ENCODE data around the gene KIFBP. TPM values are rescaled to one million over a fixed set of nuclear protein-coding genes. Genes with fewer than 3 reads are reported as not detected.

Gene KIFBP
- total and polyA plus RNA-seq, 9 of the 15 experiments (the other 6 are each of a cell fraction or from before 2014, with no cell fraction given): 5.6 to 23.2 (median 14.8) TPM

DNA sequence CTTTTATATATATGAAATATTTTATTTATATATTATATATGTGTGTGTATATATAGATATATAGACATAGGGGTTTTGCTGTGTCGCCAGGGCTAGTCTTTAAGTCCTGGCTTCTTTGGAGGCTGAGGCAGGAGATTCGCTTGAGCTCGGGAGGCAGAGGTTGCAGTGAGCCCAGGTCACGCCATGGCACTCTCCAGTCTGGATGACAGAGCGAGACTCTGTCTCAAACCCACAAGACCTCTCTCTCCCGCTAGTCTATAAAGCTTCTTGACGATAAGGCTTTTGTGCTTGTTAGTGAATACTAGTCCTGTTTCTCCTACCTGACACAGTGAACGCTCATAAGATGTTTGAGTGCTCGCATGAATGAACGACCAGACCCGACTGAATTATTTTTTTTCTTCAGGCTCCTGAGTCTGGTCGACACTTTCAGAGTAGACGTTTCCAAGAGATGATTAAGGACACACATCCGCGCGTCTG is 33.2 kb upstream of the KIFBP start (continued):
- TF ChIP-seq ZNF175 (CRISPR knock-in tag; IDR thresholded peaks at IDR 0.05; ENCODE audit: low read depth) (0 out of 2 replicates have a peak, but pooled peaks have one; percentile 5), MAFG (tag; conservative IDR thresholded peaks at IDR 0.05) (0 out of 2 replicates have a peak, but pooled peaks have one; percentile 21), TEAD4 (IDR thresholded peaks at IDR 0.05; ENCODE audit: low read length) (0 out of 2 replicates have a peak, but pooled peaks have one; percentile 29), TEAD4 (CRISPR knock-in tag; IDR thresholded peaks at IDR 0.05; ENCODE audit: borderline replicate concordance) (no peak), FOXA3 (CRISPR knock-in tag; conservative IDR thresholded peaks at IDR 0.05 in 1 of 2, IDR thresholded peaks at IDR 0.05 in 1 of 2) (0 out of 4 replicates have a peak, but pooled peaks of 1 of the 2 experiments have one; percentile 20), BHLHE40 (IDR thresholded peaks at IDR 0.05; ENCODE audit: low read length) (no peak), NR1H2 (CRISPR knock-in tag; IDR thresholded peaks at IDR 0.05) (0 out of 2 replicates have a peak, but pooled peaks have one; percentile 15), HDGF (IDR thresholded peaks at IDR 0.05) (no peak), SMARCE1 (IDR thresholded peaks at IDR 0.05) (peak; percentile 36; the same call in 1 of the 2 replicates), ERF (CRISPR knock-in tag; IDR thresholded peaks at IDR 0.05) (peak; percentile 52; the same call in 1 of the 2 replicates), CHD1 (IDR thresholded peaks at IDR 0.05; ENCODE audit: low read length) (peak; percentile 60)
- TF ChIP-seq, protein P1, sequence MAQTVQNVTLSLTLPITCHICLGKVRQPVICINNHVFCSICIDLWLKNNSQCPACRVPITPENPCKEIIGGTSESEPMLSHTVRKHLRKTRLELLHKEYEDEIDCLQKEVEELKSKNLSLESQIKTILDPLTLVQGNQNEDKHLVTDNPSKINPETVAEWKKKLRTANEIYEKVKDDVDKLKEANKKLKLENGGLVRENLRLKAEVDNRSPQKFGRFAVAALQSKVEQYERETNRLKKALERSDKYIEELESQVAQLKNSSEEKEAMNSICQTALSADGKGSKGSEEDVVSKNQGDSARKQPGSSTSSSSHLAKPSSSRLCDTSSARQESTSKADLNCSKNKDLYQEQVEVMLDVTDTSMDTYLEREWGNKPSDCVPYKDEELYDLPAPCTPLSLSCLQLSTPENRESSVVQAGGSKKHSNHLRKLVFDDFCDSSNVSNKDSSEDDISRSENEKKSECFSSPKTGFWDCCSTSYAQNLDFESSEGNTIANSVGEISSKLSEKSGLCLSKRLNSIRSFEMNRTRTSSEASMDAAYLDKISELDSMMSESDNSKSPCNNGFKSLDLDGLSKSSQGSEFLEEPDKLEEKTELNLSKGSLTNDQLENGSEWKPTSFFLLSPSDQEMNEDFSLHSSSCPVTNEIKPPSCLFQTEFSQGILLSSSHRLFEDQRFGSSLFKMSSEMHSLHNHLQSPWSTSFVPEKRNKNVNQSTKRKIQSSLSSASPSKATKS (CRISPR knock-in tag; IDR thresholded peaks at IDR 0.05): 0 out of 2 replicates have a peak, but pooled peaks have one; percentile 4

All from K562 (cell line).